Measurements from ENCODE around the gene SESTD1. TPM values are rescaled to one million over a fixed set of nuclear protein-coding genes. Genes with fewer than 3 reads are reported as not detected.

Gene SESTD1
- total and polyA plus RNA-seq, 7 experiments from 2014 or later = 1.2 to 23.2 (median 7.8) TPM

- peaks cover 0 to 9% (median 0%) of the 10 kb centered on the region in 5 donors for H3K36me3 Mint-ChIP-seq
- DNase-seq (no peak), ATAC-seq (no peak)
- H3K4me3 Mint-ChIP-seq = no peak overlapping the region
- no peak overlapping the region for H3K27ac Mint-ChIP-seq
- intact Hi-C loops (cut with micrococcal nuclease) = loop anchor here (1.0 to 10.0 kb wide), 5 partner anchors 9 to 1067 kb away; partner anchors contain the start of genes OSBPL6 (in 1 of the 2), PJVK (in 1 of the 2) and PRKRA (in 1 of the 2)
- peaks cover 0 to 5% of the 10 kb centered on the region in 2 donors for H3K4me1 ChIP-seq (ENCODE audit: control insufficient read depth in 2 of 2, insufficient read depth in 2 of 2, low read length in 2 of 2)
- H3K36me3 ChIP-seq (ENCODE audit: control insufficient read depth in 2 of 3, insufficient read depth in 3 of 3, low read length in 3 of 3) = no peaks in the 10 kb centered on the region
- no peaks in the 10 kb centered on the region for H3K9me3 ChIP-seq (ENCODE audit: control insufficient read depth in 2 of 3, low read length in 3 of 3)
- no peak overlapping the region for H3K4me3 ChIP-seq (ENCODE audit: low read length)
- no peak overlapping the region for H3K27ac ChIP-seq (ENCODE audit: low read depth, low read length)
- peaks cover 0 to 3% (median 0%) of the 10 kb centered on the region in 11 donors for H3K9me3 Mint-ChIP-seq
- H3K27me3 ChIP-seq (ENCODE audit: control insufficient read depth in 2 of 2, insufficient read depth in 2 of 2, low read length in 2 of 2) = no peaks in the 10 kb centered on the region
- ChIA-PET CTCF (no interaction called here), POLR2A (no interaction called here)
- H3K4me1 Mint-ChIP-seq = peaks cover 13 to 24% (median 19%) of the 10 kb centered on the region in 7 donors
- peaks cover 25 to 49% (median 34%) of the 10 kb centered on the region in 5 donors for H3K27me3 Mint-ChIP-seq
Measured at GRCh38 chr2:179262077-179262660, 2.5 kb downstream of the SESTD1 start.

- peaks cover 0 to 10% (median 0%) of the 10 kb centered on the region in 5 donors for H3K36me3 Mint-ChIP-seq
- H3K4me1 ChIP-seq (ENCODE audit: control insufficient read depth in 2 of 2, insufficient read depth in 2 of 2, low read length in 2 of 2) = peaks cover 0 to 5% of the 10 kb centered on the region in 2 donors
- H3K4me3 Mint-ChIP-seq = no peak overlapping the region
- intact Hi-C loops (cut with micrococcal nuclease) = loop anchor here (2.0 to 10.0 kb wide), 6 partner anchors 14 to 1066 kb away; partner anchors contain the start of genes OSBPL6 (in 1 of the 2), PJVK (in 1 of the 2) and PRKRA (in 1 of the 2)
- no peaks in the 10 kb centered on the region for H3K27me3 ChIP-seq (ENCODE audit: control insufficient read depth in 2 of 2, insufficient read depth in 2 of 2, low read length in 2 of 2)
- no peak overlapping the region for H3K27ac ChIP-seq (ENCODE audit: low read depth, low read length)
- DNase-seq = no peak
- no peaks in the 10 kb centered on the region for H3K9me3 ChIP-seq (ENCODE audit: control insufficient read depth in 2 of 3, low read length in 3 of 3)
- H3K27ac Mint-ChIP-seq = peak overlapping the region in 1 of 9 donors; percentile 11
- ChIA-PET POLR2A (interaction anchor here (0.7 kb wide), 1 partner anchor 9 kb away, joined by 4 read pairs; no protein-coding TSS in a partner anchor), CTCF (no interaction called here)
- H3K9me3 Mint-ChIP-seq = peaks cover 0 to 3% (median 0%) of the 10 kb centered on the region in 11 donors
- peaks cover 22 to 45% (median 31%) of the 10 kb centered on the region in 5 donors for H3K27me3 Mint-ChIP-seq
- no peak overlapping the region for H3K4me3 ChIP-seq (ENCODE audit: low read length)
- no peaks in the 10 kb centered on the region for H3K36me3 ChIP-seq (ENCODE audit: control insufficient read depth in 2 of 3, insufficient read depth in 3 of 3, low read length in 3 of 3)
- peaks cover 12 to 24% (median 19%) of the 10 kb centered on the region in 7 donors for H3K4me1 Mint-ChIP-seq
- ATAC-seq = no peak
Measured at GRCh38 chr2:179261151-179261825, 3.3 kb downstream of the SESTD1 start.

DNA sequence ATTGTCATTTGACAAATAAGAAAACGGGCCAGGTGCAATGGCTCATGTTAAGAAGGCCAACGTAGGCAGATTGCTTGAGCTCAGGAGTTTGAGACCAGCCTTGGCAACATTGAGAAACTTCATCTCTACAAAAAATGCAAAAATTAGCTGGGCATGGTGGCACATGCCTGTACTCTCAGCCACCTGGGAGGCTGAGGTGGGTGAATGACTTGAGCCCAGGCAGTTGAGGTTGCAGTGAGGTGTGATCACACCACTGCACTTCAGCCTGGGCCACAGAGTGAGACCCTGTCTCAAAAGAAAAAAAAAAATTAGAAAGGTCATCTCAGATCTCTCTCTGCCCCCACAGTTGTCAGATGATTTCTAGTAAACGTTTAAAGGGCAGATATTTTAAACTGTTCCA is 4.4 kb downstream of the SESTD1 start:
- Mint-ChIP-seq H3K36me3 (peaks cover 0 to 16% (median 0%) of the 10 kb centered on the region in 5 donors), H3K27ac (no peak overlapping the region), H3K9me3 (peaks cover 0 to 3% (median 0%) of the 10 kb centered on the region in 11 donors), H3K4me1 (peaks cover 4 to 17% (median 11%) of the 10 kb centered on the region in 7 donors), H3K27me3 (peaks cover 14 to 37% (median 21%) of the 10 kb centered on the region in 5 donors), H3K4me3 (no peak overlapping the region)
- no peak for ATAC-seq
- no peak overlapping the region for H3K27ac ChIP-seq (ENCODE audit: low read depth, low read length)
- H3K27me3 ChIP-seq (ENCODE audit: control insufficient read depth in 2 of 2, insufficient read depth in 2 of 2, low read length in 2 of 2) = no peaks in the 10 kb centered on the region
- H3K36me3 ChIP-seq (ENCODE audit: control insufficient read depth in 2 of 3, insufficient read depth in 3 of 3, low read length in 3 of 3) = no peaks in the 10 kb centered on the region
- no peaks in the 10 kb centered on the region for H3K9me3 ChIP-seq (ENCODE audit: control insufficient read depth in 2 of 3, low read length in 3 of 3)
- H3K4me1 ChIP-seq (ENCODE audit: control insufficient read depth in 2 of 2, insufficient read depth in 2 of 2, low read length in 2 of 2) = peaks cover 0 to 5% of the 10 kb centered on the region in 2 donors
- H3K4me3 ChIP-seq (ENCODE audit: low read length) = no peak overlapping the region
- ChIA-PET POLR2A (no interaction called here), CTCF (no interaction called here)
- no peak for DNase-seq
- intact Hi-C loops (cut with micrococcal nuclease) = loop anchor here (2.0 to 10.0 kb wide), 6 partner anchors 13 to 1065 kb away; partner anchors contain the start of genes OSBPL6 (in 1 of the 2), PJVK (in 1 of the 2) and PRKRA (in 1 of the 2)

DNA sequence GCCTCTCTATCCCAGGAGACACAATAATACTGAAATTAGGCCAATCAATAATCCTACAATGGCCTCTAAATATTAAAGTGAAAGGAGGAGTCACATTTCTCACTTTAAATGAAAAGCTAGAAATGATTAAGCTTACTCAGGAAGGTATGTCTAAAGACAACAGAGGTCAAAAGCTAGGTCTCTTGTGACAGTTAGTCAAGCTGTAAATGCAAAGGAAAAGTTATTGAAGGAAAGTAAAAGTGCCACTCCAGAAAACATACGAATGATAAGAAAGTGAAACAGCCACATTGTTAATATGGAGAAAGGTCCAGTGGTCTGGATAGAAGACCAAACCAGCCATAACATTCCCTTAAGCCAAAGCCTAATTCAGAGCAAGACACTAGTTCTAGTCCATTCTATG is 9.5 kb downstream of the SESTD1 start:
- Histone ChIP-seq H3K36me3 (ENCODE audit: control insufficient read depth in 2 of 3, insufficient read depth in 3 of 3, low read length in 3 of 3) (no peaks in the 10 kb centered on the region), H3K27ac (ENCODE audit: low read depth, low read length) (no peak overlapping the region), H3K9me3 (ENCODE audit: control insufficient read depth in 2 of 3, low read length in 3 of 3) (no peaks in the 10 kb centered on the region), H3K4me3 (ENCODE audit: low read length) (no peak overlapping the region), H3K4me1 (ENCODE audit: control insufficient read depth in 2 of 2, insufficient read depth in 2 of 2, low read length in 2 of 2) (no peaks in the 10 kb centered on the region), H3K27me3 (ENCODE audit: control insufficient read depth in 2 of 2, insufficient read depth in 2 of 2, low read length in 2 of 2) (no peaks in the 10 kb centered on the region)
- intact Hi-C loops (cut with micrococcal nuclease) = no loop called here
- Mint-ChIP-seq H3K36me3 (peaks cover 0 to 19% (median 0%) of the 10 kb centered on the region in 5 donors), H3K27me3 (peaks cover 0 to 13% (median 0%) of the 10 kb centered on the region in 5 donors), H3K4me3 (no peak overlapping the region), H3K4me1 (peaks cover 0 to 39% (median 10%) of the 10 kb centered on the region in 7 donors), H3K9me3 (peaks cover 0 to 6% (median 0%) of the 10 kb centered on the region in 11 donors), H3K27ac (no peak overlapping the region)
- ATAC-seq (no peak), DNase-seq (no peak)
- POLR2A ChIA-PET = no interaction called here
- CTCF ChIA-PET = interaction anchor here (1.3 kb wide), 1 partner anchor 15 kb away, joined by 3 read pairs; no protein-coding TSS in a partner anchor

- DNase-seq (no peak), ATAC-seq (no peak)
- H3K4me3 Mint-ChIP-seq = peak overlapping the region in 2 of 10 donors; percentile 0 to 24
- Histone ChIP-seq H3K4me3 (ENCODE audit: low read length) (no peak overlapping the region), H3K36me3 (ENCODE audit: control insufficient read depth in 2 of 3, insufficient read depth in 3 of 3, low read length in 3 of 3) (no peaks in the 10 kb centered on the region), H3K27ac (ENCODE audit: low read depth, low read length) (no peak overlapping the region), H3K4me1 (ENCODE audit: control insufficient read depth in 2 of 2, insufficient read depth in 2 of 2, low read length in 2 of 2) (no peaks in the 10 kb centered on the region), H3K9me3 (ENCODE audit: control insufficient read depth in 2 of 3, low read length in 3 of 3) (no peaks in the 10 kb centered on the region), H3K27me3 (ENCODE audit: control insufficient read depth in 2 of 2, insufficient read depth in 2 of 2, low read length in 2 of 2) (no peaks in the 10 kb centered on the region)
- peaks cover 0 to 26% (median 0%) of the 10 kb centered on the region in 5 donors for H3K36me3 Mint-ChIP-seq
- ChIA-PET CTCF (no interaction called here), POLR2A (no interaction called here)
- intact Hi-C loops (cut with micrococcal nuclease) = loop anchor here (1.0 kb wide), 2 partner anchors 9 to 10 kb away; no protein-coding TSS in a partner anchor
- peaks cover 0 to 48% (median 10%) of the 10 kb centered on the region in 7 donors for H3K4me1 Mint-ChIP-seq
- H3K9me3 Mint-ChIP-seq = peaks cover 0 to 8% (median 0%) of the 10 kb centered on the region in 11 donors
- peaks cover 0 to 13% (median 0%) of the 10 kb centered on the region in 5 donors for H3K27me3 Mint-ChIP-seq
- peak overlapping the region in 3 of 9 donors; percentile 51 to 78 (median 74) for H3K27ac Mint-ChIP-seq
Measured at GRCh38 chr2:179253226-179253625, 11.4 kb downstream of the SESTD1 start.

DNA sequence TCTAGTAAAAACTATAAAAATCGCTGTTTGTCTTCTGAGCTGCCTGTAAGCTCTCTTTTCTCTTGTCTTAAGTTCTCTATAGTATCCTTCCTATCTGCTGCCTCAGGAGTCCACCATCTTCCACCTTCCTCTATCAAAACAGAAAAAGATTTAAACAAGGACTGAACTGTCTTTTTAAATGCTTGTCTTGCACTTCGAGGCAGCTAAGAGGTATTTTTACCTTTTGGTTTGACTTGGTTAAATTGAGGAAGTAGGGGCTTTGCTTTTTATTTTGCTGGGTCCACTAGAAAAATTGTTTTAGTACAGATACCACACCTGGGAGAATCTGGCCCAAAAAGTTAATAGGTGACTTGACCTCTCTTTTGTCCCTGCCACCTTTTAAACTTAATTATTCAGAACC is 12.2 kb downstream of the SESTD1 start:
- peaks cover 0 to 55% (median 10%) of the 10 kb centered on the region in 7 donors for H3K4me1 Mint-ChIP-seq
- peak overlapping the region in 3 of 10 donors; percentile 0 to 30 (median 24) for H3K4me3 Mint-ChIP-seq
- DNase-seq = no peak
- POLR2A ChIA-PET = interaction anchor here (1.0 kb wide), 1 partner anchor 9 kb away, joined by 4 read pairs; no protein-coding TSS in a partner anchor
- intact Hi-C loops (cut with micrococcal nuclease) = no loop called here
- no peaks in the 10 kb centered on the region for H3K27me3 ChIP-seq (ENCODE audit: control insufficient read depth in 2 of 2, insufficient read depth in 2 of 2, low read length in 2 of 2)
- no peak overlapping the region for H3K4me3 ChIP-seq (ENCODE audit: low read length)
- H3K27ac ChIP-seq (ENCODE audit: low read depth, low read length) = no peak overlapping the region
- peaks cover 0 to 8% (median 0%) of the 10 kb centered on the region in 11 donors for H3K9me3 Mint-ChIP-seq
- peak overlapping the region in 3 of 9 donors; percentile 51 to 78 (median 74) for H3K27ac Mint-ChIP-seq
- H3K9me3 ChIP-seq (ENCODE audit: control insufficient read depth in 2 of 3, low read length in 3 of 3) = no peaks in the 10 kb centered on the region
- CTCF ChIA-PET = no interaction called here
- no peak for ATAC-seq
- H3K27me3 Mint-ChIP-seq = peaks cover 0 to 7% (median 0%) of the 10 kb centered on the region in 5 donors
- no peaks in the 10 kb centered on the region for H3K4me1 ChIP-seq (ENCODE audit: control insufficient read depth in 2 of 2, insufficient read depth in 2 of 2, low read length in 2 of 2)
- H3K36me3 Mint-ChIP-seq = peaks cover 0 to 26% (median 0%) of the 10 kb centered on the region in 5 donors
- H3K36me3 ChIP-seq (ENCODE audit: control insufficient read depth in 2 of 3, insufficient read depth in 3 of 3, low read length in 3 of 3) = no peaks in the 10 kb centered on the region

Data from naive thymus-derived CD4-positive, alpha-beta T cell (primary cell).